Pericardium fibroblast (primary cell): ENCODE measurements around the gene ZNF226. TPM values are rescaled to one million over a fixed set of nuclear protein-coding genes. Genes with fewer than 3 reads are reported as not detected.

Source experiments
- total RNA-seq: library from RNA; depleted of rRNA; stranded (reverse); fragments of >200 nt; gene quantifications from 2 replicates; pipeline ENCODE4 v1.2.3, GENCODE V29; 2015

Gene ZNF226
- 4.0 and 15.2 TPM in 2 replicates for total RNA-seq

GRCh38 chr19:44164673-44165512, at the start of gene ZNF226:
Gene ZNF226, plus strand, starts transcription at chr19:44165100. Its CDS starts 4,981 bp downstream, at chr19:44170081.

DNA sequence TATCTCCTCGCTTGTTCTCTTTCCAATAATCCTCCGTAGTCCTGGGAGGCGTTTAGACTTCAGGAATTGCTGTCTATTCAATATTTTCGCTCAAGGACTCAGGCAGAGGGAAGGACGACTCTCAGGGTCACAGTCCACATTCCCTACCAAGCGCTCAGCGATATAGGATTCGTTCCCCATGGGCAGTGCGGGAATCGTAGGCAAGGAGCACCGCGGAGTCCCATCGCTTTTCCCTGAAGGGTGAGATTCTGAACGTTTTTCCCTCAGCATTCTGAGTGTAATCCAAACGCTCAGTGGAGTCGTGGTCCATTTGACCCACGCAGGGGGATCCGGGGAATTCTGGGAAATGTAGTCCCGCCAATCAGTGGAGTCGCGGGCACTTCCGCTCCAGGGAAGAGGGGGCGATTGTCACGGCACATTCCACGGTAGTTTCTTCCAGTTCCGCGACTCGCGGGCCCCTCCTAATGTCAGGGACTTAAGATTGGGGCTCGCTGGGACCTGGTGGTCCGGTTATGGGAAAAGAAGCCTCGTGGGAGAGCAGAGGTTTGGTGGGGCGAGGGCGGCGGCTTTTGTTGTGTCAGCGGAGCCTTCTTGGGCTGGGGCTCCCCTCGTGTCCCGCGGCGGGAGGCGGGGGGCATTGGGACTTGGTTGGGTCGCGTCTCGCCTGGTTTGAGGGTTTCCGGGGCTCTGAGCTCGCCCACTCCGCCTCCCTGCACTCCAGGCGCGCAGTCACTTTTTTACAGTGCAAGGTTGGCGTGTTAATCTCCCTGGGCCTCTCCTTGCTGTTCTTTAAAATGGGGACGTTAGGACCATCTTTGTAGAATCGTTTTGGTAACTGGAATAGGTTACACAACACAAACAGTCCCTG, 23.5 kb upstream of the ZNF226 start, which contains the start of gene ZNF234:
TSS of gene ZNF234 (plus strand) at position 364 of the 868 bp plus-strand sequence. CDS start 3,079 bp downstream, outside the sequence.

DNA sequence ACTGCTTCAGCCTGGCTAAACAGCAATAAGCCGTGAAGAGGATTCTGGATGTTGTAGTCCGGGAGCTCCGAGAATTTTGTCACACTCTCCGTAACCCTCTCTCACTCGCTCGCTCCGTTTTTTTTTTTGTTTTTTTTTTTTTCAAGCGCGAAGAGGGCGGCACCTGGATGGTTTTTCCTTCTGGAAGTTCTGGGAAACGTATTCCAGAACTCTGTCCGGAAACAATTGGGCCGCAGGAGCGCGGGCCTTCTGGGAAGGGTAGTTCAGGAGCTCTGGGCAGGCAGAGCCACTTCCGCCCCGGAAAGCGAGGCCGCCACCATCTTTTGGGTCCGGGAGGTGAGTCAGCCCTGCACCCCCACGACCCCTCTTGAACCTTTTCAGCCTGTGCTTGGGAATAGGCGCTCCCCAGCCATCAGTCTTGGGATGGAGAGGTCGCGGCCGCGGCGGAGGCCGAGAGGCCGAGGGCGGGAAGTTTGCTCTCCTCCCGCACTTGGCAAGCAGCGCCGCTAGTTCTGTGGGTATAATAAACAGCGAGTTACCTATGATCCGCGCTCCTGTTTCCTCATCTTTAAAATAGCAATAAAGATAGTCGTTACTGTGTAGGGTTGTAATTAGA, 47.5 kb downstream of the ZNF226 start, which contains the start of gene ZNF227:
TSS of gene ZNF227 (plus strand) at position 283 of the 616 bp plus-strand sequence. CDS start 5,261 bp downstream, outside the sequence.

Other genes starting within 250 kb of the ZNF226 start
- 5.4 and 7.7 TPM in 2 replicates for gene ZNF45, start 229.8 kb upstream of the ZNF226 start, total RNA-seq
- 4.3 and 6.3 TPM in 2 replicates for gene ZNF221, start 213.9 kb upstream of the ZNF226 start, total RNA-seq
- 5.0 and 6.3 TPM in 2 replicates for gene ZNF155, start 180.9 kb upstream of the ZNF226 start, total RNA-seq
- 3.7 and 4.0 TPM in 2 replicates for gene ZNF230, start 162.1 kb upstream of the ZNF226 start, total RNA-seq
- gene ZNF222, start 139.7 kb upstream of the ZNF226 start, total RNA-seq, result 0.26 and 2.1 TPM in 2 replicates
- gene ZNF223, start 113.1 kb upstream of the ZNF226 start, total RNA-seq, result 1.3 and 8.8 TPM in 2 replicates
- 1.8 and 1.9 TPM in 2 replicates for gene ZNF284, start 92.9 kb upstream of the ZNF226 start, total RNA-seq
- gene ZNF224, start 70.7 kb upstream of the ZNF226 start, total RNA-seq, result 7.8 and 8.3 TPM in 2 replicates
- gene ZNF225, start 51.7 kb upstream of the ZNF226 start, total RNA-seq, result 2.4 and 2.8 TPM in 2 replicates
- gene ZNF234, start 23.5 kb upstream of the ZNF226 start, total RNA-seq, result 3.9 and 4.0 TPM in 2 replicates
- 5.1 and 8.1 TPM in 2 replicates for gene ZNF227, start 47.4 kb downstream of the ZNF226 start, total RNA-seq
- 0.35 and 0.60 TPM in 2 replicates for gene ZNF233, start 94.8 kb downstream of the ZNF226 start, total RNA-seq
- 1.2 and 10.0 TPM in 2 replicates for gene ZNF235, start 139.9 kb downstream of the ZNF226 start, total RNA-seq
- gene ZNF112, start 191.6 kb downstream of the ZNF226 start, total RNA-seq, result 2.6 and 3.6 TPM in 2 replicates
- 0.82 and 2.9 TPM in 2 replicates for gene ZNF285, start 236.5 kb downstream of the ZNF226 start, total RNA-seq